RKO (cell line): ENCODE measurements around the gene CLEC4E.
A peak's percentile ranks its signal among the peaks of the same experiment; 100 is the strongest.
"Not testable (repeated sequence)": the region's sequence is repeated elsewhere in the genome, so short reads cannot be mapped to it uniquely, and the experiment has no call there.

Experiments used
- DNase-seq: peaks from one replicate; pipeline ENCODE4 v3.0.0-alpha.2; 2016; ENCODE audit warnings: low spot score

Gene CLEC4E, protein sequence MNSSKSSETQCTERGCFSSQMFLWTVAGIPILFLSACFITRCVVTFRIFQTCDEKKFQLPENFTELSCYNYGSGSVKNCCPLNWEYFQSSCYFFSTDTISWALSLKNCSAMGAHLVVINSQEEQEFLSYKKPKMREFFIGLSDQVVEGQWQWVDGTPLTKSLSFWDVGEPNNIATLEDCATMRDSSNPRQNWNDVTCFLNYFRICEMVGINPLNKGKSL

DNA sequence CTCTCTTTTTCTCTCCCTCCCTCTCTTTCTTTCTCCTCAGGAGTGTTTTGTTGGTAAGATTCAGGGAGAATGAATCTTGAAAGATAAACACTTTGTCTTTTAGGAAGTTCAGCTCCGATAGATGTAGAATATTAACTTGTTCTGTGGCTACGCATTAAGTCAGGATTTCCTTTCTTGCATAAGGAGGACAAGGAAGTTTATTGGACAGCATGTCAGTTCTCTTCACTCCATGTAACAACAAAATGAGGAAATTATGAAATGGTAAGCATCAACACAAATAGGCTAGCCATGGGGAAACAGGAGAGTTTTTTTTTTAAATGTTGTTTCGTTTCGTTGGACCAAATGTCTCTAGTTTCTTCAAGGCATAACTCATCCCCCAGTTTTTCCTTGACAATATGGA, at the start of gene CLEC4E:
Gene CLEC4E, minus strand, starts transcription at position 75 of the 400 bp plus-strand sequence. CDS start 108 bp downstream, outside the sequence.
- not testable (repeated sequence) for DNase-seq

DNA sequence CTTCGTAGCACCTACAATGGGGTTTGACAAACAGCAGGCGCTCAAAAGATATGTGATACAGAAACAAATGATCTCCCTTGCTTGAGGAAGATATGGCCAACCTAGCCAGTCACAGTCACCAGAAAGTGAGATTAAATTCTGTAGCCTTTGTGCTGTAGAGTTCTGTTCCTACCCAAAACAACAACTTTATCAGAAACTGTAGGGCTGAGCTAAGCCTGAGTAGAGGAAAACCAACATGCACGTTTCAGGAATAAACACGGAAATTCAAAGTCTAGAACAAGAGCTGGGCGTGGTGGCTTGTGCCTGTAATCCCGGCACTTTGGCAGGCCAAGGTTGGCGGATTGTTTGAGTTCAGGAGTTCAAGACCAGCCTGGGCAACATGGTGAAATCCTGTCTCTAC, 49.0 kb upstream of the CLEC4E start:
- no peak for DNase-seq

DNA sequence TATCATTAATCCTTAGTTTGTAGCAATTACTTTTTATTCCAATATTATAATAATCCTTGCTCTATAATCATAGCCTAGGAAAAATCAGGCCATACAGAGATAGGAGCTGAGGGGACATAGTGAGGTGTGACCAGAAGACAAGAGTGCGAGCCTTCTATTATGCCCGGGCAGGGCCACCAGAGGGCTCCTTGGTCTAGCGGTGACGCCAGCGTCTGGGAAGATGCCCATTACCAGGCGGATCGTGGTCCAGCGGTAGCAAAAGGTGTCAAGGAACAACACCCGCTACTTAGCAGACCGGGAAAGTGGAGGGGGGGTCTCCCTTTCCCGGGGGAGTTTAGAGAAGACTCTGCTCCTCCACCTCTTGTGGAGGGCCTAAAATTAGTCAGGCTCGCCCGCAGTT, 43.8 kb upstream of the CLEC4E start:
- not testable (repeated sequence) for DNase-seq

DNA sequence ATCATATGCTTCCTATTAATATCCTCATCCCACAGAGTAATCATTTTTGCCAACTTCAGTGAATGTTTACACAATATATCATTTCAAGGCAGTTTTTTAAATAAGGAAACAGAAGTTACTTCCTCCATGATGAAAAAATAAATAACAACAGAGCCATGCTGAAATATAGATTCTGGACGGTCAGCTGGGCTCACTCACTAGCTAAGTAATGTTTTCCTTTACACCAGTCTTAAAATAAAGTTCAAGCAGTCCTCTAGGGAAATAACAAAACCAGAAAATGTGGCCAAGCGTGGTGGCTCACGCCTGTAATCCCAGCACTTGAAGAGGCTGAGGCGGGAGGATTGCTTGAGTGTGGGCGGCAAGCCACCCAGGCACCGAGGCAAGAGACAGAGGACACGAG, 43.3 kb upstream of the CLEC4E start:
- DNase-seq = no peak

DNA sequence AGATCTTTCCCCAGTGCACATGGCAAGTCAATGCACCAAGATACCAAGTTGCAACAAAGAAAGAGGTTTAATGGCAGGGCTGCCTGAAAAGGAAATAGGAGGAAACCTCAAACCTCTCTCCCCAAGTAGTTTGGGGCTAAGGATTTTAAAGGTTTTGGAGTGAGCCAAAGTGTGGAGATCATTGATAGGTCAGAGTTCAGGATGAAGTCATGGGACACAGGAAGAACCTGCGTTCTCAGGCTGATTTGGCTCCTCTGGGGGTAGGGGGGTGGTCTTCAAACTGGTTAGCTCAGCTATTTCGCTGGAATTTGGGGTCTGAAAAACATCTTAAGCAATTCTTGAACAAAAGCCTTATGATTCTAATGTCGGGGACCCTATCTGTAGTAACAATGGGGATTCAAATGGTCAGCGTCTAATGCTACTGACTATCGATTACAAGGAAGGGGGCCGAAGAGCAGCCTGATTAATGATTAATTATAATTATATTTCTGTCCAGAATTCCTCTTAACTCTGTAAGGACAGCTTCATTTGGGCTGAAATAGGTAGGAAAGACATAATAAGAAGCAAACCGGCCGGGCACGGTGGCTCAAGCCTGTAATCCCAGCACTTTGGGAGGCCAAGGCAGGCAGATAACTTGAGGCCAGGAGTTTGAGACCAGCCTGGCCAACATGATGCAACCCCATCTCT, 40.5 kb upstream of the CLEC4E start:
- DNase-seq = no peak

DNA sequence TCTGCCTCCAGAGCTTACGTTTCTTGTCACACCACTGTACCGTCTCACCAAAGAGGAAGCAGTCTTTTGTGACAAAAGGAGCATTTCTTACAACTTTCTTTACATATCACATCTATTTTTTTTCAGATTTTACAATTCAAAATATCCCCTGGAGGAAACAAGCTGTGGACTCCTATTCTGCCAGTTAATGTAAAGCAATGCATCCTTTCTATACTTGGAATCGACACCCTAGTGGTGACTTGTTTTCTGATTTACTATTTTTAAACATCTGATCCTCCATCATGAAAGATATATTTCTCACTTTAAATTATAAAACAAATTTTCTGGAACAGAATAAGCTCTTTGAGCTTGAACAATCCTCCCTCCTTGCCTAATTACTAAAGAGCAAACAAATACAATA, 37.2 kb upstream of the CLEC4E start:
- no peak for DNase-seq

DNA sequence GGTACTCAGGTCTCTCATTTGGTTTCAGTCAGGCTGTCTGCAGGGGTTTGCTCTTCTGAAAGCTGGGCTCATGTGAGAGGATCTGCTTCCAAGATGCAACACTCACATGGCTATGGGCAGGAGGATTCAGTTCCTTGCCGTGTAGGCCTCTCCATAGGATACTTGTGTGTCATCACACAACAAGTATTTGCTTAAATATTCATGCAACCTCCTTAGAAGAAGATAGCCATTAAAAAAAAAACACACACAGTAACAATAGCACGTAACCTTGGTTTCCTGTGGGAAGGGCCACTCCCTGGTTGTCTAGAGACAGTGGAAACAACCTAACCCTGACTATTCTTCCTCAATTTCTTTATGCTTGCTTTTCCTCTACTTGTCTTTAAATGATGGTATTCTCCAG, 31.8 kb upstream of the CLEC4E start:
- DNase-seq = no peak

DNA sequence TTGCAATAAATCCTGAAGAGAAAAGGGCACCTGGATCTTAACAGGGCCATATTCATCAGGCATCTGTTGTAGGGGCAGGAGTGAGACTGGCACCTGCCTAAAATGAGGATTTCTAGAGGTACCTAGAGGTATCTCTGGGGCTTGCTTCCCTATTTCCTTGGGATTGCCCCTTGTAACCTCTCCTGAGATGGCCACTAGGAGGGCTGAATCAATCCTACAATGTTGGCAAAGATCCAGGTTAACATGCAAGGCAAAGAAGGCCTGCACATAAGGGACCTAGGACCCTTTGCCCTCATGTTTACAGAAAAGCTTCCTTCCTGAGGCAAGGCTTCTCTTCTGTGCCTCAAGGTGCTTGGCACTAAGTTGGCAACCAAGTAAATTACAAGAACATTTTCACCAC, 25.8 kb upstream of the CLEC4E start:
- no peak for DNase-seq

DNA sequence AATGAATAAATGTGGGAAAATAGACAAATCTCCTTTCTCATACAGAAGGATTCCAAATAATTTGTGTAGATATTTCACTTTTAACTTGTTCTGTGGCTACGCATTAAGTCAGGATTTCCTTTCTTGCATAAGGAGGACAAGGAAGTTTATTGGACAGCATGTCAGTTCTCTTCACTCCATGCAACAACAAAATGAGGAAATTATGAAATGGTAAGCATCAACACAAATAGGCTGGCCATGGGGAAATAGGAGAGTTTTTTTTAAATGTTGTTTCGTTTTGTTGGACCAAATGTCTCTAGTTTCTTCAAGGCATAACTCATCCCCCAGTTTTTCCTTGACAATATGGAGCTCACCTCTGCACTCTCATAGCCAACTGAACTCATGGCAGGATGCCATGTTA, 25.3 kb upstream of the CLEC4E start:
- not testable (repeated sequence) for DNase-seq

DNA sequence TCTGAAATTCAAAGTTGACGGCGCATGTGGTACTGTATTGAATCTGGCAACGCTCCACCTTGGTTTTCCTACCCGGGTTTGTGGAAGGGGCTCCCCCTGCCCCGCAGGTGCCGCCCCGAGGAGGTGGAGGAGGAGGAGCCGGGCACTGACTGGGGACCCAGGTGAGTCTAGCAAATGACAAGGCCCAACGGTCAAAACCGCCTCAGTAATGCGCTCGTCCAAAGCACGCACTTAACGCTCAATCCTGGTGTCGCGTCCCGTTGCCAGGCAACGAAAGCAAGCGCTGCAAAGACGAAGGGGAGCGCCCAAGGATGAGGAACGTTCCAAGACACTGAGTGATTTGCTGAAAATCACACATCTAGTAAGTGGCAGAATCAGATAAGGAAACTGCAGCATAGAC, 24.0 kb upstream of the CLEC4E start:
- DNase-seq = no peak

DNA sequence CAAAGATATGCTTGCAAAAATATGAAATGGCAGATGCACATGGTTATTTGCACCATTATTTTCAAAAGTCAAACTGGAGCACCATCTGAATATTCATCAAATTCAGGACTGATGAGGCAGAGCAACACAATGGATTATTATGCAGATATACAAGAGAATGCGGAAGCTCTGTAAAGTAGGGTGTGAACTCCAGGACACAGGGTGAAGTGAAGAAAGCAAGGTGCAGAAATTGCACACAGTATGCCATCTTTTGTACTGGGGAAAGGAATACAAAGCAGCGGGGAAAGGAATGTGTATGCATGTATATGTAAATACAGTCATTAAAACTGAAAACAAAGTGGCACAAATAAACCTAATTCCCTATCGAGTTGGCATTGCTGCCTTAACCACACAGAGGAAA, 22.7 kb upstream of the CLEC4E start:
- no peak for DNase-seq

DNA sequence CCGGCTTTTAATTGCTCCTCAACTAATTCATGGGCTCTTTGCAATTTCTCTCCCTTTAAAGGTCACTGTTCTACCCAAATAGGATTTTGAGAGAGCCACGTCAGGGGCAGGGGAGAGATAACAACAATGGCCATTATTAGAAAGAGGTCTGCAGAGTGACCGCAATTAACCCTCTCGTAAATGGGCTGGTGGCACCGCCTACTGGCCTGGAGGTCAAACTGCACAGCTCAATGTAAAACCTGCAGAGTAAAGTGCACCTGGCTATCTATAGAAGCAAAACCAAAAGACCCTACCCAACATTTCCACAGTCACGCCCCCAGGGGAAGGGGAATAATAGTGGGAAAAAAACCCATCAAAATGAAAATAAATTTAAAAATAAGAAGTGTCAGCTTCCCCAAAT, 21.6 kb upstream of the CLEC4E start:
- no peak for DNase-seq

DNA sequence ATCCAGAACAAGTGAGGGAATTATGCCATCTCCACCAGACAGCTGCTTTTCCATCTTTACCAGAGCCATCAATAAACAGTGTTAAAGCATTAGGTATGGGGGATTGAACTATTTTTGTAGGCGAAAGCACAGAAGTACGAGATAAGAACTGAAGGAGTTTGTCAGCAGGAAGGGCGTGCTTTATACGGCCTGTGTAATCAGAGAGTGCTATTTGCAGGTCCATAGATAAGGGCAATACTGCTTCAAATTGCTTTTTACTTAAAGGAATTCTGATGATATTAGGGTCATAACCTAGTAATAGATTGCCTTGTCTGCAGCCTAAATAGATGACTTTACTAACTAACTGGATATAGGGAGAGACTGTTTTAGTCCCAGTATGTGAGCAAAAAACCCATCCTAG, 20.3 kb upstream of the CLEC4E start:
- no peak for DNase-seq

DNA sequence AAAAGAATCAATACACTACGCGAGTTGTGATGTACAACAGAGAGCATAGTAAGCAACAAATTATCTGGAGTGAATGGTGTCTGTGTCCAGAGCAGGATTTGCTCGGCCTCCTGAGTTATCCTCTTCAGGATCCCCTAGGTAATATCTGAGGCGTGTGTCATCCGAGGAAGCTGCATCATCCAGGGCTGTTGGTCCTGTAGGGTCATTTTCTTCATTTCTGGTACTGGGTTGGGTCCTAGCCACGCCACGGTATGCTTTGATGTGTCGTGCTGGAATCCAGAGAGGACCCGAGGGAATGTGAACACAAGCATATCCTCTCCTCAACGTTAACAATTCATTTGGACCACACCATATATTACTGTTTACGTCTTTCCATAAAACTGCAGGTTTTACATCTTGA, 19.0 kb upstream of the CLEC4E start:
- DNase-seq = no peak

DNA sequence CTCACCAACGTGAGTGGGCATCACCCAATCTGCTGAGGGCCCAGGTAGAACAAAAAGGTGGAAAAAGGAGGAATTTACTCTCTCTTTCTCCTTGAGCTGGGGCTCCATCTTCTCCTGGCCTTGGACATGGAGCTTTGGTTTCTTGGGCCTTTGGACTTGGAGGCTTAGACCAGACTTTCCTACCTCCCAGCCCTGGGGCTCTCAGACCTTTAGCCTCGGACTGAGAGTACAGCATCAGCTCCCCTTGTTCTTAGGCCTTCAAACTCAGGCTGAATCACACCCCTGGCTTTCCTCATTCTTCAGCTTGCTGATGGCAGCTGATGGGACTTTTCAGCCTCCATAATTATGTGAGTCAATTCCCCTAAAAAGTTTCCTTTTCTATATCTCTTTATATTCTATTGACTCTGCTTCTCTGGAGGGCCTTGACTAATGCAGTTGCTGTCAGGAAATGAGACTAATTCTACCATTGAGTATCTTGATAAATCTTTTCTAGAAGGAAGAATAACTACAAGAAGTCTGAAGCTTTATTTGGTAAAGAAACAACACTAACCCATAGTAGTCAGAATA, 15.9 kb upstream of the CLEC4E start:
- DNase-seq = no peak

DNA sequence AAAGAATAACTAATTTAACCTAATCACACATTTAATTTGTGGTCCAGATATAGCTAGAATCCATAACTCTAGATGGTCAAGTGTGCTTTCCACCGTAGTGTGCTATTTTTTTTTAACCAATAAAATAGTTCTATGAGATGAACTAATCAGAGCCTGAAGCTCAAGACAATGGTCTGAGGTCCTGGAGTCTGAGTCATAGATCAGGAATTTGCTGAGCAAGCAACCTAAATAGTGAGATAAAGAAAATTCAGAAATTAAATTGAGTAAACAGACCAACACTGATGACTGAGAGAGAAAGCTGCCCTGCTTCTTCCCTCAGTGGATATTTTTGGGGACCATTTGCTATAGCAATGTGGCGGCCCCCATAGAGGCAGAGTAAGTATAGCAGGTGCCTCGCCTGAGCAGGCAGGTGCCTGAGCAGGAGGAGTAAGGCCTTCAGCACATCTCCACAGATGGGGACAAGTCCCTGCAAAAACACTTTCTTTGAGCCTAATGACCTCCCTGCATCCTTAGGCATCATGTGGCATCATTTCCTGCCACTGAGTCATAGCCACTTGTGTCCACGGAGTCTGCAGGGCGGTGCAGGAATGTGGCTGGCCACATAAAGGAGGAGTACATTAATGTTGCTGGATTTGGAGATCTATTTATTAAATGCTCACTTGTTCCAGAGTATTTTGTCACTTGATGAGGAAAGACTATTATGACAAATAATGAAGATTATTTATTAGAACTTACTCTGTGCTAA, 13.9 kb upstream of the CLEC4E start:
- peak; percentile 55 for DNase-seq

DNA sequence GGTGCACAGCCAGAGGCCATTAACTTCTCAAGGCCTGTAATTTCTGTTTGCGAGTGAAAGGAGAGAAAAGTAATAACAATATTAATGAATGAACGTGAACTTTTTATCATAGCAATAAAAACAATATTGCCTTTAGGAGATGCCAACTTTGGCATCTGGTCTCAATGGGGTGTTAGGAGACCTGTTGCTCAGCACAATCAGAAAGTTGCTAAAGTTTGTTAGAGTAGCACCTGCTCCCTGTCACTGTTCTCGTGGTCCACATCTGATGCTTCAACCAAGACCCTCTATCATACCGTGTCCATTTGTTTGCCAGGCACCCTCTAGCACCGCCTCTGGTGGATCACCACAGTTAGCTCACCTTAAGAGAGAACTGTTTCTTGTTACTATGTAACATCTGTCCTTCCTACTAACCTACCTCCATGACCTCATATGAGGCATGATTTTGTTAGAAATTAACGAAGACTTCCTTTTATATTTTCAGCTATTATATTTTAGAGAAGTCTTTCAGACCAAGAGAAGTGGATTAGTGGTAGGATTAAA, 12.5 kb upstream of the CLEC4E start:
- DNase-seq = no peak

DNA sequence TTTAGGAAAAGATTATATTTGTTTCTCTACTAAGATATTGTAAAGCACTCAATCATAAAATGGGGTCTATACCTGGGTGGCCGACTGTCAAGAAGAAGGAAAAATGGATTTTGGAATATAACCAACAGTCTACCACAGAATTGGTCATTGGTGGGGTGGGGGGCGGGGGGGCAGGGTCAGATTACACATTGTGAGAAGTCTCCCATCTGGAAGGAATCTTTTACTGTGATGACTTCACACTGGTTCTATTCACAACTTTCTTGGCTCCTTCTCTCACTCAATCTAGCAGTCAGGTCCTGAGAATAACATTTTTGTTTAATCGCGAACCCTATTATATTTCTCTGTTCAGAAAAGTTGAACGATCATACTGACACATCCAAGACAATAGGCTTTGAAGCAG, 8.7 kb upstream of the CLEC4E start:
- DNase-seq = no peak

DNA sequence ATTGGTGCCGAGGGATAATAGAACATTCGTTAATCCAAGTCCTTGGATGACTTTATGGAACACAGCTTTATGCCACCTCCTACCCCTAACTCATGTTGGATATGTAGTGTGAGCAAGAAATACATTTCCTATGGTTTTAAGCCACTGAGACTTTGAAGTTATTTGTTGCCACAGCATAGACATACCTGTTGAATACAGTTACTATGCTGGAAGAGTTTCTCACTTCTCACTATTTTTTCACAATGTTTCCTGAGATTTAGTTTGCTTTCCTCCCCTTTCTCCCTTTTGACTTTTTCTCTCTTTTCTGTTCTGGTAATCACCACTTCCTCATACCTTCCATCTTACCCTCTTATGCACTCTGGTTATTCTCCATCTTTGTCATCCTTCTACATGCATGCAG, 7.5 kb upstream of the CLEC4E start:
- DNase-seq = no peak

DNA sequence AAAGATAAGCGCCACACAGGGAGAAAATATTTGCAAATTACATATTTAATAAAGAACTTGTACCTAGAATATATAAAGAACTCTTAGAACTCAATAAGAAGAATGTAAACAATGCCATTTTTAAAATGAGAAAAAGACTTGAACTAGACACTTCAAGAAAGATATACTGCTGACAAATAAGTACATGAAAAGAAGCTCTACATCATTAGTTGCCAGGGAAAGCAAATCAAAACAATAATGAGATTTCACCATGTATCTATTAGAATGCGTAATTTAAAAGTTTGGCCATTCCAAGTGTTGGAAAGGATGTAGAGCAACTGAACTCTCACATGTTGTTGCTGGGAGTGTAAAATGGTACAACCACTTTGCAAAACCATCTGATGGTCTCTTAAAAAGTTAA, 6.9 kb upstream of the CLEC4E start:
- no peak for DNase-seq

DNA sequence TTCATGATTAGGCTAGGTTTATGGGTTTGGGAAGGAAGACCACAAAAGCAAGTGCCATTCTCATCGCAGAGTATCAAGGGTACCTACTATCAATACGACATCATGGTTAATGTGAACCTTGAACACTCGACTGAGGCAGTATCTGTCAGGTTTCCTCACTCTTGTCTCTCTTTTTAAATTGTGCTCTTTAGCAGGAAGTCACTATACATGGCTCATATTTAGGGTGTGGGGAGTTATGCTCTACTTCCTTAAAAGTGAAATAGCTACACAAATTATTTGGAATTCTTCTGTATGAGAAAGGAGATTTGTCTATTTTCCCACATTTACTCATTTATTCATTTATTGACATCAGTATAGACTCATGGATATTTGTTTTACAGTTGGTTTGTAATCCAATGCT, 5.9 kb upstream of the CLEC4E start:
- no peak for DNase-seq

DNA sequence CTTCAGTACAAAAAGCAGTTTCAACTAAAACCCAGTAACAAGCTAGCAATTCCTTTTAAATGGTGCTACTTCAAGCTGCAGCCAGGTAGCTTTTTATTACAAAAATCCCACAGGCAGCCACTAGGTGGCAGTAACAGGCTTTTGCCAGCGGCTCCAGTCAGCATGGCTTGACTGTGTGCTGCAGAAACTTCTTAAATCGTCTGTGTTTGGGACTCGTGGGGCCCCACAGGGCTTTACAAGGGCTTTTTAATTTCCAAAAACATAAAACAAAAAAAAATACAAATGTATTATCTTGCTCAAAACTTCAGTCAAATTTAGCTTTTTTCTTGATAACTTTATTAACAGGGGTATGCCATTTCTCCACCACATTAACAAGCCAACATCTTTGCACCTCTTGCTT, 3.6 kb upstream of the CLEC4E start:
- peak; percentile 55 for DNase-seq

DNA sequence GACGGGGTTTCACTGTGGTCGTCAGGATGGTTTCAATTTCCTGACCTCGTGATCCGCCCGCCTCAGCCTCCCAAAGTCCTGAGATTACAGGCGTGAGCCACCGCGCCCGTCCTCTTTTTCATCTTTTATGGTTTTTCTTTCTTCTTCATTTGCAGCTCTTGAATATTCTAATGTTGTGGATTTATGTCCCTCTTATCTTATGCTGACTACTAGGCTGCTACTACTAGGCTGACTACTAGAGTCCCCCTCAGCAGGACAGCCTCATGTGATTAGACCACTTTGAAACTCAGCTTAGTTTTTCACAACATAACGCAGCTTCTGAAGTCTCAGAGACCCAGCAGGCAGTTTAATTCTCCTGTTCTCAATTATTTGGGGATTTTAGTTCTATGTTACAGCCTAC, 857 bp upstream of the CLEC4E start:
- no peak for DNase-seq
